Thoracic aorta (tissue), 2 donors: ENCODE results near the gene CLSTN2. TPM values are rescaled to one million over a fixed set of nuclear protein-coding genes. Genes with fewer than 3 reads are reported as not detected.

ENCODE experiments used
- ATAC-seq: fragments of 150-250 bp; one replicate; pipeline ENCODE4 v1.8.0; 2017; ENCODE audit warnings: low read depth; ENCODE audit not compliant: insufficient number of reproducible peaks, low FRiP score
- DNase-seq: peaks from one replicate; pipeline ENCODE4 v3.0.0-alpha.2; 2020; ENCODE audit warnings: low spot score
- H3K27ac ChIP-seq, 2 donors: fragments of 200-600 bp; sonication (generic); 1 replicate in 1 of 2; 2 replicates in 1 of 2; pipeline ENCODE4 v1.5.1; 2016; ENCODE audit warnings: mild to moderate bottlenecking in 2 of 2, moderate library complexity in 2 of 2
- H3K27me3 ChIP-seq: fragments of 200-600 bp; sonication (generic); replicated peaks from 2 replicates; pipeline ENCODE4 v1.6.0; 2016; ENCODE audit warnings: mild to moderate bottlenecking; ENCODE audit not compliant: insufficient read depth
- H3K36me3 ChIP-seq: fragments of 200-600 bp; sonication (generic); one replicate; pipeline ENCODE4 v1.5.1; 2016
- H3K4me1 ChIP-seq, 2 donors: fragments of 200-600 bp; sonication (generic); 1 replicate in 1 of 2; 2 replicates in 1 of 2; pipeline versions ENCODE4 v1.5.1 to v1.6.0; 2016; ENCODE audit warnings: low read depth in 2 of 2, mild to moderate bottlenecking in 1 of 2; ENCODE audit not compliant: control insufficient read depth in 1 of 2
- H3K4me3 ChIP-seq: fragments of 200-600 bp; sonication (generic); 2 replicates; pipeline ENCODE4 v1.5.1; 2016; ENCODE audit warnings: mild to moderate bottlenecking
- H3K9me3 ChIP-seq: fragments of 200-600 bp; sonication (generic); 2 replicates; pipeline ENCODE4 v1.5.1; 2016
- CTCF ChIP-seq: fragments of 200-600 bp; sonication (generic); IDR thresholded peaks from one replicate; pipeline ENCODE4 v1.5.1; 2019; ENCODE audit warnings: antibody characterized with exemption
- total RNA-seq, 2 donors: library from RNA; depleted of rRNA; stranded (reverse); fragments of >200 nt; gene quantifications; one replicate each; pipeline versions ENCODE4 v1.1.0 to v1.2.3, GENCODE V29; 2016

CLSTN2 gene
- total RNA-seq, 2 donors from 2014 or later = 7.6 to 15.7 TPM

- Histone ChIP-seq H3K27ac (no peak overlapping the region), H3K9me3 (no peaks in the 10 kb centered on the region), H3K4me1 (no peaks in the 10 kb centered on the region), H3K4me3 (no peak overlapping the region), H3K27me3 (no peaks in the 10 kb centered on the region), H3K36me3 (no peaks in the 10 kb centered on the region)
- no peak for TF ChIP-seq CTCF
- ATAC-seq (no peak), DNase-seq (no peak)
Observed at GRCh38 chr3:140086642-140087041, 151.7 kb downstream of the CLSTN2 start.

GRCh38 chr3:140088058-140088457, 153.1 kb downstream of the CLSTN2 start:
- ATAC-seq (no peak), DNase-seq (no peak)
- no peaks in the 10 kb centered on the region for H3K9me3 ChIP-seq
- no peak for TF ChIP-seq CTCF
- no peaks in the 10 kb centered on the region for H3K4me1 ChIP-seq
- no peak overlapping the region for H3K4me3 ChIP-seq
- H3K36me3 ChIP-seq = no peaks in the 10 kb centered on the region
- H3K27me3 ChIP-seq = no peaks in the 10 kb centered on the region
- H3K27ac ChIP-seq = no peak overlapping the region

- Histone ChIP-seq H3K27ac (no peak overlapping the region), H3K9me3 (no peaks in the 10 kb centered on the region), H3K36me3 (no peaks in the 10 kb centered on the region), H3K27me3 (no peaks in the 10 kb centered on the region), H3K4me1 (peaks cover 0 to 3% of the 10 kb centered on the region in 2 donors), H3K4me3 (no peak overlapping the region)
- DNase-seq (no peak), ATAC-seq (no peak)
- TF ChIP-seq CTCF = no peak
Observed at GRCh38 chr3:140088513-140088912, 153.5 kb downstream of the CLSTN2 start.

- Histone ChIP-seq H3K27ac (no peak overlapping the region), H3K4me1 (peaks cover 0 to 12% of the 10 kb centered on the region in 2 donors), H3K9me3 (no peaks in the 10 kb centered on the region), H3K27me3 (no peaks in the 10 kb centered on the region), H3K36me3 (no peaks in the 10 kb centered on the region), H3K4me3 (no peak overlapping the region)
- DNase-seq = no peak
- no peak for TF ChIP-seq CTCF
- ATAC-seq = no peak
Observed at GRCh38 chr3:140089403-140090072, 154.6 kb downstream of the CLSTN2 start.

- Histone ChIP-seq H3K36me3 (no peaks in the 10 kb centered on the region), H3K27ac (no peak overlapping the region), H3K27me3 (no peaks in the 10 kb centered on the region), H3K9me3 (no peaks in the 10 kb centered on the region), H3K4me3 (no peak overlapping the region), H3K4me1 (peaks cover 0 to 12% of the 10 kb centered on the region in 2 donors)
- no peak for DNase-seq
- TF ChIP-seq CTCF = no peak
- no peak for ATAC-seq
Observed at GRCh38 chr3:140091143-140091542, 156.2 kb downstream of the CLSTN2 start.
